Measurements from ENCODE around the gene FAM219B. TPM values are rescaled to one million over a fixed set of nuclear protein-coding genes. Genes with fewer than 3 reads are reported as not detected.
"Not testable (repeated sequence)": the region's sequence is repeated elsewhere in the genome, so short reads cannot be mapped to it uniquely, and the experiment has no call there.

FAM219B gene
- polyA plus RNA-seq, 1 donor, result 44.7 TPM

GRCh38 chr15:74935193-74935592 is 28.5 kb upstream of the FAM219B start:
- not testable (repeated sequence) for DNase-seq; H3K4me3 ChIP-seq (ENCODE audit: low read length); H3K9me3 ChIP-seq (ENCODE audit: control insufficient read depth, low read depth, low read length); H3K27ac ChIP-seq (ENCODE audit: low read length); H3K36me3 ChIP-seq (ENCODE audit: control insufficient read depth, insufficient read depth, low read length); H3K27me3 ChIP-seq (ENCODE audit: control insufficient read depth, insufficient read depth, low read length); H3K4me1 ChIP-seq (ENCODE audit: control insufficient read depth, insufficient read depth, low read length)
- WGBS (ENCODE audit: insufficient coverage, low lambda C conversion rate), result no CpG with 5 or more reads among the region's 3 CpGs

GRCh38 chr15:74933573-74933972 is 26.9 kb upstream of the FAM219B start:
- Histone ChIP-seq H3K27me3 (ENCODE audit: control insufficient read depth, insufficient read depth, low read length) (no peaks in the 10 kb centered on the region), H3K9me3 (ENCODE audit: control insufficient read depth, low read depth, low read length) (no peaks in the 10 kb centered on the region), H3K4me1 (ENCODE audit: control insufficient read depth, insufficient read depth, low read length) (peaks cover 10% of the 10 kb centered on the region), H3K27ac (ENCODE audit: low read length) (no peak overlapping the region), H3K36me3 (ENCODE audit: control insufficient read depth, insufficient read depth, low read length) (peaks cover 16% of the 10 kb centered on the region), H3K4me3 (ENCODE audit: low read length) (no peak overlapping the region)
- DNase-seq, result peak in 1 of 2 donors; percentile 37
- WGBS (ENCODE audit: insufficient coverage, low lambda C conversion rate), result no CpG with 5 or more reads among the region's 2 CpGs

DNA sequence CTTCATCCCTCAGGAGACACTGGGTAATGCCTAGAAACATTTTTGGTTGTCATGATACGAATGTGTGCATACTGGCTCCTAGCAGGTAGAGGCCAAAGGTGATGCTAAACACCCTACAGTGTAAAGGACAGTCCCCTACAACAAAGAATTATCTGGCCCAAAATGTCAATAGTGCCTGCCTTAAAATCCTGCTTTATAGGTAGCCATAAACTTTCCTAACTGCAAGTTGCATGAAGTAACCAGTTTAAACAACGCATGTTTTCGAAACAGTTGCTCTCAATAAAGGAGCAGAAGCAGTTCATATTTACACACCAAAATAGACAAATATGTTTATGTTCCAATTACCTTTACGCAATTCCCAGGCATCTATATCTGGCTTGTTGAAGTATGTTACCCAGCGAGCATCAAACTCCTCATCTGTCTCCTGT is 22.1 kb upstream of the FAM219B start:
- H3K4me3 ChIP-seq (ENCODE audit: low read length), result no peak overlapping the region
- no peaks in the 10 kb centered on the region for H3K9me3 ChIP-seq (ENCODE audit: control insufficient read depth, low read depth, low read length)
- no peak overlapping the region for H3K27ac ChIP-seq (ENCODE audit: low read length)
- H3K4me1 ChIP-seq (ENCODE audit: control insufficient read depth, insufficient read depth, low read length), result peaks cover 7% of the 10 kb centered on the region
- WGBS (ENCODE audit: insufficient coverage, low lambda C conversion rate), result no CpG with 5 or more reads among the region's 5 CpGs
- DNase-seq, result no peak
- peaks cover 43% of the 10 kb centered on the region for H3K36me3 ChIP-seq (ENCODE audit: control insufficient read depth, insufficient read depth, low read length)
- no peaks in the 10 kb centered on the region for H3K27me3 ChIP-seq (ENCODE audit: control insufficient read depth, insufficient read depth, low read length)

DNA sequence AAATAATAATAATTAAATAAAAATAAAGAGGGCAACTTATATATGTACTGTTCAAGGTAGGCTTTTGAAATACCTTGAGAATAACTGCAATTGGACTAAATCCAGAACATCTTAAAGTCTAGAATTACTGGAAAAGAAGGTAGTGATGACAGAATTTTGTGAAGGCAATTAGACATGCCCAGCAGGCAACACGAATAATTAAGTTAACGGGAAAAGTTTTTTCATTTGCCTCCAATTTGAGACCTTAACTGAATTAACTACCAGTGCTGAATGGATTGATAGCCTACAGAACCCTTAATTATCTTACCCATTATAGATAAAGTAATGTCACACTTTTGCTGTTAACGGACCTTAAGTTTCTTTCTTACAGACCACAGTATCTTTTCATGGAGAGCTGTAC is 17.9 kb upstream of the FAM219B start:
- WGBS (ENCODE audit: insufficient coverage, low lambda C conversion rate), result no CpG with 5 or more reads among the region's 3 CpGs

DNA sequence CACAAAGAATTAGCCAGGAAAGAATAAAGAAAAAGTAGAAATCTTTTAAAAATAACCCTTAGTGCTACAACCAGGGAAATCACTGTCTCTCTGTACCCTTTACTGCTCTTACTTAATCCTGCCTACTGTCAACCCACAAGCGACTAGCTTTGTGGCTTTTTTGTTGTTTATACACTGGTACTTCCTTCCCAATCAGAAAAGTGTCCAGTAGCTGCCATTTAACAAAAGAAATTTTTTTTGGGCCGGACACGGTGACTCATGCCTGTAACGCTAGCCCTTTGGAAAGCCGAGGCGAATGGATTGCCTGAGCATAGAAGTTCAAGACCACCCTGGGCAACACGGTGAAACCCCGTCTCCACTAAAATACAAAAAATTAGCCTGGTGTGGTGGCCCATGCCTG is 13.8 kb upstream of the FAM219B start:
- DNase-seq, result no peak
- Histone ChIP-seq H3K4me3 (ENCODE audit: low read length) (no peak overlapping the region), H3K27ac (ENCODE audit: low read length) (no peak overlapping the region), H3K27me3 (ENCODE audit: control insufficient read depth, insufficient read depth, low read length) (no peaks in the 10 kb centered on the region), H3K9me3 (ENCODE audit: control insufficient read depth, low read depth, low read length) (no peaks in the 10 kb centered on the region), H3K4me1 (ENCODE audit: control insufficient read depth, insufficient read depth, low read length) (no peaks in the 10 kb centered on the region), H3K36me3 (ENCODE audit: control insufficient read depth, insufficient read depth, low read length) (peaks cover 72% of the 10 kb centered on the region)
- 100% methylated on average over 1 of the region's 8 CpGs for WGBS (ENCODE audit: insufficient coverage, low lambda C conversion rate)

More for the DNA sequence above, 17.9 kb upstream of the FAM219B start:
- H3K4me3 ChIP-seq (ENCODE audit: low read length), result no peak overlapping the region
- no peak overlapping the region for H3K27ac ChIP-seq (ENCODE audit: low read length)
- no peaks in the 10 kb centered on the region for H3K27me3 ChIP-seq (ENCODE audit: control insufficient read depth, insufficient read depth, low read length)
- no peaks in the 10 kb centered on the region for H3K4me1 ChIP-seq (ENCODE audit: control insufficient read depth, insufficient read depth, low read length)
- H3K9me3 ChIP-seq (ENCODE audit: control insufficient read depth, low read depth, low read length), result no peaks in the 10 kb centered on the region
- no peak for DNase-seq
- H3K36me3 ChIP-seq (ENCODE audit: control insufficient read depth, insufficient read depth, low read length), result peaks cover 67% of the 10 kb centered on the region

DNA sequence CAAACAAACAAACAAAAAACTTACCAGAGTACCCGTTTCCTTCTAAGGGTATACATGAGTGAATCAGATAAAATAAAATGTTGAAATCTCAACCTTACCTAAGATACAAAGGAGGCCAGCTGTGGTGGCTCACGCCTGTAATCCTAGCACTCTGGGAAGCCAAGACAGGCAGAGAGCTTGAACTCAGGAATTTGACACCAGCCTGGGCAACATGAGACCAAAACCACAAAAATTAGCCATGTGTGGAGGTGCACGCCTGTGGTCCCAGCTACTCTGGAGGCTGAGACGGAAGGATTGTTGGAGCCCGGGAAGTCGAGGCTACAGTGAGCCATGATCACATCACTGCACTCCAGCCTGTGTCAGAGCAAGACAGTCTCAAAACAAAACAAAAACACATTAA is 11.0 kb upstream of the FAM219B start:
- H3K36me3 ChIP-seq (ENCODE audit: control insufficient read depth, insufficient read depth, low read length), result peaks cover 63% of the 10 kb centered on the region
- WGBS (ENCODE audit: insufficient coverage, low lambda C conversion rate), result no CpG with 5 or more reads among the region's 6 CpGs

GRCh38 chr15:74913799-74914198 is 7.1 kb upstream of the FAM219B start:
- not testable (repeated sequence) for H3K4me1 ChIP-seq (ENCODE audit: control insufficient read depth, insufficient read depth, low read length); H3K4me3 ChIP-seq (ENCODE audit: low read length); H3K27me3 ChIP-seq (ENCODE audit: control insufficient read depth, insufficient read depth, low read length); H3K27ac ChIP-seq (ENCODE audit: low read length); H3K9me3 ChIP-seq (ENCODE audit: control insufficient read depth, low read depth, low read length); DNase-seq
- no CpG with 5 or more reads among the region's 8 CpGs for WGBS (ENCODE audit: insufficient coverage, low lambda C conversion rate)
- peaks cover 39% of the 10 kb centered on the region for H3K36me3 ChIP-seq (ENCODE audit: control insufficient read depth, insufficient read depth, low read length)

More for the DNA sequence above, 11.0 kb upstream of the FAM219B start:
- Histone ChIP-seq H3K9me3 (ENCODE audit: control insufficient read depth, low read depth, low read length) (no peaks in the 10 kb centered on the region), H3K4me3 (ENCODE audit: low read length) (no peak overlapping the region), H3K27me3 (ENCODE audit: control insufficient read depth, insufficient read depth, low read length) (no peaks in the 10 kb centered on the region), H3K27ac (ENCODE audit: low read length) (no peak overlapping the region), H3K4me1 (ENCODE audit: control insufficient read depth, insufficient read depth, low read length) (no peaks in the 10 kb centered on the region)
- no peak for DNase-seq

GRCh38 chr15:74913041-74913440 is 6.4 kb upstream of the FAM219B start:
- no peak for DNase-seq
- Histone ChIP-seq H3K36me3 (ENCODE audit: control insufficient read depth, insufficient read depth, low read length) (peaks cover 32% of the 10 kb centered on the region), H3K27me3 (ENCODE audit: control insufficient read depth, insufficient read depth, low read length) (no peaks in the 10 kb centered on the region), H3K9me3 (ENCODE audit: control insufficient read depth, low read depth, low read length) (no peaks in the 10 kb centered on the region), H3K4me1 (ENCODE audit: control insufficient read depth, insufficient read depth, low read length) (peaks cover 3% of the 10 kb centered on the region), H3K4me3 (ENCODE audit: low read length) (no peak overlapping the region), H3K27ac (ENCODE audit: low read length) (no peak overlapping the region)
- WGBS (ENCODE audit: insufficient coverage, low lambda C conversion rate), result no CpG with 5 or more reads among the region's 9 CpGs

GRCh38 chr15:74908635-74909034 is 2.0 kb upstream of the FAM219B start:
- Histone ChIP-seq H3K4me3 (ENCODE audit: low read length) (no peak overlapping the region), H3K9me3 (ENCODE audit: control insufficient read depth, low read depth, low read length) (no peaks in the 10 kb centered on the region), H3K36me3 (ENCODE audit: control insufficient read depth, insufficient read depth, low read length) (peaks cover 18% of the 10 kb centered on the region), H3K27ac (ENCODE audit: low read length) (no peak overlapping the region), H3K27me3 (ENCODE audit: control insufficient read depth, insufficient read depth, low read length) (no peaks in the 10 kb centered on the region), H3K4me1 (ENCODE audit: control insufficient read depth, insufficient read depth, low read length) (peaks cover 11% of the 10 kb centered on the region)
- no CpG with 5 or more reads among the region's 4 CpGs for whole genome bisulfite sequencing (ENCODE audit: insufficient coverage, low lambda C conversion rate)
- no peak for DNase-seq

- Histone ChIP-seq H3K27me3 (ENCODE audit: control insufficient read depth, insufficient read depth, low read length) (no peaks in the 10 kb centered on the region), H3K9me3 (ENCODE audit: control insufficient read depth, low read depth, low read length) (no peaks in the 10 kb centered on the region), H3K4me3 (ENCODE audit: low read length) (peak overlapping the region; percentile 89), H3K4me1 (ENCODE audit: control insufficient read depth, insufficient read depth, low read length) (peaks cover 11% of the 10 kb centered on the region), H3K36me3 (ENCODE audit: control insufficient read depth, insufficient read depth, low read length) (peaks cover 27% of the 10 kb centered on the region), H3K27ac (ENCODE audit: low read length) (peak overlapping the region; percentile 59)
- DNase-seq, result no peak
- 0% methylated on average over 2 of the region's 8 CpGs for WGBS (ENCODE audit: insufficient coverage, low lambda C conversion rate)
Observed at GRCh38 chr15:74907163-74907870, 666 bp upstream of the FAM219B start.

GRCh38 chr15:74906067-74906449 is 593 bp downstream of the FAM219B start:
- peak overlapping the region; percentile 87 for H3K27ac ChIP-seq (ENCODE audit: low read length)
- no peaks in the 10 kb centered on the region for H3K27me3 ChIP-seq (ENCODE audit: control insufficient read depth, insufficient read depth, low read length)
- no CpG with 5 or more reads among the region's 20 CpGs for WGBS (ENCODE audit: insufficient coverage, low lambda C conversion rate)
- H3K9me3 ChIP-seq (ENCODE audit: control insufficient read depth, low read depth, low read length), result no peaks in the 10 kb centered on the region
- DNase-seq, result no peak
- peak overlapping the region; percentile 89 for H3K4me3 ChIP-seq (ENCODE audit: low read length)
- peaks cover 32% of the 10 kb centered on the region for H3K36me3 ChIP-seq (ENCODE audit: control insufficient read depth, insufficient read depth, low read length)
- H3K4me1 ChIP-seq (ENCODE audit: control insufficient read depth, insufficient read depth, low read length), result peaks cover 14% of the 10 kb centered on the region

All from large intestine (tissue), 3 donors.